Measurements from ENCODE around the gene CLCN6. TPM values are rescaled to one million over a fixed set of nuclear protein-coding genes. Genes with fewer than 3 reads are reported as not detected.

CLCN6 gene
- total and polyA plus RNA-seq, 4 donors, result 16.5 to 49.3 (median 27.0) TPM

- no peak overlapping the region for H3K4me3 ChIP-seq (ENCODE audit: low read depth, low read length)
- H3K4me1 ChIP-seq (ENCODE audit: control insufficient read depth, insufficient read depth, low read length), result peaks cover 40% of the 10 kb centered on the region
- peak overlapping the region; percentile 17 for H3K27ac ChIP-seq (ENCODE audit: low read depth, low read length)
- no peaks in the 10 kb centered on the region for H3K36me3 ChIP-seq (ENCODE audit: control insufficient read depth, insufficient read depth, low read length)
- H3K9me3 ChIP-seq (ENCODE audit: control insufficient read depth, insufficient read depth, low read length), result no peaks in the 10 kb centered on the region
- 90% methylated on average over 10 of the region's 18 CpGs for WGBS (ENCODE audit: insufficient coverage)
- no peaks in the 10 kb centered on the region for H3K27me3 ChIP-seq (ENCODE audit: control insufficient read depth, insufficient read depth, low read length)
- no peak for DNase-seq (ENCODE audit: low read depth in 4 of 6, low spot score in 6 of 6)
Observed at GRCh38 chr1:11881749-11882441, 75.9 kb downstream of the CLCN6 start.

DNA sequence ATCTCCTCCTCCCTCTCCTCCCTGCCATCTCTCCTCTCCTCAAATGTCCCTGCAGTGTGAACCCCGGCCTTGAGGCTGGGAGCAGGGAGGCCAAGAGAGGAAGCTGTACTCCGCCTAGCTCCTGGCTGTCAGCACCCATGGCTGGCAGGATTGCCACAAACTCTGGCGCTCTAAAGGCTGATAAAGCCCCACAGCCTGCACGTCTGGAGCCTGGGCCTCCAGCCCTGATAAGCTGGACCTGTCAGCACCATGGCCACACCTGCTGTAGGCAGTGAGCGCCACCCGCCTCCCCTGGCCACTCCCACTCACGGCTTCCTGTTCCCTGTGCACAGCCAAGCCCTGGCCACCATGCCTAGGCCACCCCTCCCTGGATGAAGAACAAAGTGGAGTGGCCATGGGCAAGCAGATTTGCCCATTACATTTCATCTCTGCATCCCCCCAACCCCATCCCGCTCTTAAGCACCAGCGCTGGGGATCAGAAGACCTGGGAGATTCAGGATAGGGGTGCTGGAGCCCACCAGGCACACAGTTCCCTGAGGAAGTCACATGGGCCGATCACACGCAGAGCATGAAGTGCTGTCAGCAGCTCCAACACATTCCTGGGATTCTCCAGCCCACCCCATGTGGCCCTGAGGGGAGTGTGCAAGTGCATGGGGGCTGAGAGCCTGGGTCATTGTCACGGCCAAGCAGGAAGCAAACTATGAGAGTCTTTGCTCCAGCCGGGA, 77.0 kb downstream of the CLCN6 start:
- Histone ChIP-seq H3K36me3 (ENCODE audit: control insufficient read depth, insufficient read depth, low read length) (no peaks in the 10 kb centered on the region), H3K9me3 (ENCODE audit: control insufficient read depth, insufficient read depth, low read length) (no peaks in the 10 kb centered on the region), H3K27me3 (ENCODE audit: control insufficient read depth, insufficient read depth, low read length) (no peaks in the 10 kb centered on the region), H3K4me1 (ENCODE audit: control insufficient read depth, insufficient read depth, low read length) (peaks cover 40% of the 10 kb centered on the region), H3K4me3 (ENCODE audit: low read depth, low read length) (no peak overlapping the region), H3K27ac (ENCODE audit: low read depth, low read length) (no peak overlapping the region)
- DNase-seq (ENCODE audit: low read depth in 4 of 6, low spot score in 6 of 6), result no peak
- 65% methylated on average over 12 of the region's 13 CpGs for WGBS (ENCODE audit: insufficient coverage)

- no peak overlapping the region for H3K27ac ChIP-seq (ENCODE audit: low read depth, low read length)
- H3K9me3 ChIP-seq (ENCODE audit: control insufficient read depth, insufficient read depth, low read length), result no peaks in the 10 kb centered on the region
- WGBS (ENCODE audit: insufficient coverage), result 65% methylated on average over 6 of the region's 6 CpGs
- peaks cover 18% of the 10 kb centered on the region for H3K4me1 ChIP-seq (ENCODE audit: control insufficient read depth, insufficient read depth, low read length)
- no peaks in the 10 kb centered on the region for H3K27me3 ChIP-seq (ENCODE audit: control insufficient read depth, insufficient read depth, low read length)
- no peak overlapping the region for H3K4me3 ChIP-seq (ENCODE audit: low read depth, low read length)
- no peak for DNase-seq (ENCODE audit: low read depth in 4 of 6, low spot score in 6 of 6)
- H3K36me3 ChIP-seq (ENCODE audit: control insufficient read depth, insufficient read depth, low read length), result no peaks in the 10 kb centered on the region
Observed at GRCh38 chr1:11885916-11886315, 79.9 kb downstream of the CLCN6 start.

DNA sequence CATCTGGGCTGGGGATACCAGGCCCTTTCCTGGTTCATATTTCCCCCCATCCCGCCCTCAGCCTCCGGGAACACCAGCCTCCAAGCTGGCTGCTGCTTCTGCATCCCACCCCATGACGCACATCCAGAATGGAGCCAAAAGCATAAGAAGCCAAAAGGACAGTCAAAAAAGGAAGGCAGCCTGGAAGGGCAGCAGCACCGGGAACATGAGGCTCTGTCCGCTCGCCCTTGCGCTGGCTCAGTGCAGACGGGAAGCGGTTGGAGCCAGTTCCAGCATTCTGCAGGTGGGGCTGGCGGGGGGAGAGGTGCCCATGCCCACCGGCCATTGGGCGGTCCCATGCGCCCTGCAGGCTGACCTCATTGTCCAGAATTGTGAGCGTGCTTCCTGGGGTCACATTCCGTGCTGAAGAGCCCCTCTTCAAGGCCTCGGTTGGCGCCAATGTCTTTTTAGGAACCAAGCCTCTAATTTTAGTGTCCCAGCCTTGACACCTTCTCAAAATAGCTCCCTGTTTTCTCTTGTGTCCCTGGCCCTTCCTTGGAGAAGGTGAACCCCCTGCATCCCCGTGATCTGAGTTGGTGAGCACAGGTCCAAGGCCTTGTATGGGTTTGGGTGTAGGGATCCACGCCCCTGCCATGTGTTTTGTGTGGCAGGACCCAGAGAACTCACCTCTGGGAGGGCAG, 81.1 kb downstream of the CLCN6 start:
- H3K4me1 ChIP-seq (ENCODE audit: control insufficient read depth, insufficient read depth, low read length), result peaks cover 6% of the 10 kb centered on the region
- H3K36me3 ChIP-seq (ENCODE audit: control insufficient read depth, insufficient read depth, low read length), result no peaks in the 10 kb centered on the region
- no peak overlapping the region for H3K4me3 ChIP-seq (ENCODE audit: low read depth, low read length)
- H3K27me3 ChIP-seq (ENCODE audit: control insufficient read depth, insufficient read depth, low read length), result no peaks in the 10 kb centered on the region
- no peak for DNase-seq (ENCODE audit: low read depth in 4 of 6, low spot score in 6 of 6)
- H3K27ac ChIP-seq (ENCODE audit: low read depth, low read length), result no peak overlapping the region
- WGBS (ENCODE audit: insufficient coverage), result 85% methylated on average over 18 of the region's 19 CpGs
- no peaks in the 10 kb centered on the region for H3K9me3 ChIP-seq (ENCODE audit: control insufficient read depth, insufficient read depth, low read length)

GRCh38 chr1:11887666-11888007, 81.6 kb downstream of the CLCN6 start:
- Histone ChIP-seq H3K27me3 (ENCODE audit: control insufficient read depth, insufficient read depth, low read length) (no peaks in the 10 kb centered on the region), H3K4me3 (ENCODE audit: low read depth, low read length) (no peak overlapping the region), H3K9me3 (ENCODE audit: control insufficient read depth, insufficient read depth, low read length) (no peaks in the 10 kb centered on the region), H3K36me3 (ENCODE audit: control insufficient read depth, insufficient read depth, low read length) (no peaks in the 10 kb centered on the region), H3K27ac (ENCODE audit: low read depth, low read length) (no peak overlapping the region), H3K4me1 (ENCODE audit: control insufficient read depth, insufficient read depth, low read length) (peaks cover 5% of the 10 kb centered on the region)
- no peak for DNase-seq (ENCODE audit: low read depth in 4 of 6, low spot score in 6 of 6)
- 83% methylated on average over 7 of the region's 7 CpGs for WGBS (ENCODE audit: insufficient coverage)

DNA sequence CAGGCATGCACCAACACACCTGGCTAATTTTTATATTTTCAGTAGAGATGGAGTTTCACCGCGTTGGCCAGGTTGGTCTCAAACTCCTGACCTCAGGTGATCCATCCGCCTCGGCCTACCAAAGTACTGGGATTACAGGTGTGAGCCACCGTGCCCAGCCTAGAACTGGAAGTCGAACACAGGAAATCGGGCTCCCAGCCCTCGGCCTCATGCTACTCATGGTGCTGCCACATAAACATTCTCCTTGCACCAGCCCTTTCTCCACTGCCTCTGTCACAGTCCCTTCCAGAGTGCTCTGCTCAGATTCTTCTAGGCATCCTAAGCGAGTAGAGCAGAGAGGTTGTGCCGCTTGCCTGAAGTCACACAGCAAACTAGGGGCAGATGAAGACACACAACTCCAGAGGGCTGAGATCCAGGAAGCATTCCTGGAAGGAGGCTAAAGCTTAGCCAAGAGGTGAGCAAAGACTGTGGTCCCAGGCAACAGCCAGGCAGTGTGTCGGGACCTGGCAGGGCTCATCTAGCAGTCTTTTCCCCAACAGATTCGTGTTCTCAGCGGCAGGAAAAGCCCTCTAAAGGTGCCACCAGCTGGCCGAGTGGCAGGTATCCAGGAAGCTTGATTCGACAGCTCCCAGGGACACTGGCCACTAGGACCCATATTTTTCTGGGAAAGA, 82.3 kb downstream of the CLCN6 start:
- Histone ChIP-seq H3K4me1 (ENCODE audit: control insufficient read depth, insufficient read depth, low read length) (no peaks in the 10 kb centered on the region), H3K36me3 (ENCODE audit: control insufficient read depth, insufficient read depth, low read length) (no peaks in the 10 kb centered on the region), H3K27ac (ENCODE audit: low read depth, low read length) (no peak overlapping the region), H3K9me3 (ENCODE audit: control insufficient read depth, insufficient read depth, low read length) (no peaks in the 10 kb centered on the region), H3K4me3 (ENCODE audit: low read depth, low read length) (no peak overlapping the region), H3K27me3 (ENCODE audit: control insufficient read depth, insufficient read depth, low read length) (no peaks in the 10 kb centered on the region)
- no peak for DNase-seq (ENCODE audit: low read depth in 4 of 6, low spot score in 6 of 6)
- 87% methylated on average over 15 of the region's 15 CpGs for WGBS (ENCODE audit: insufficient coverage)

- Histone ChIP-seq H3K9me3 (ENCODE audit: control insufficient read depth, insufficient read depth, low read length) (no peaks in the 10 kb centered on the region), H3K36me3 (ENCODE audit: control insufficient read depth, insufficient read depth, low read length) (no peaks in the 10 kb centered on the region), H3K4me3 (ENCODE audit: low read depth, low read length) (no peak overlapping the region), H3K27me3 (ENCODE audit: control insufficient read depth, insufficient read depth, low read length) (no peaks in the 10 kb centered on the region), H3K4me1 (ENCODE audit: control insufficient read depth, insufficient read depth, low read length) (no peaks in the 10 kb centered on the region), H3K27ac (ENCODE audit: low read depth, low read length) (no peak overlapping the region)
- WGBS (ENCODE audit: insufficient coverage), result 30% methylated on average over 2 of the region's 3 CpGs
- no peak for DNase-seq (ENCODE audit: low read depth in 4 of 6, low spot score in 6 of 6)
Observed at GRCh38 chr1:11888877-11889208, 82.9 kb downstream of the CLCN6 start.

- DNase-seq (ENCODE audit: low read depth in 4 of 6, low spot score in 6 of 6), result no peak
- H3K27me3 ChIP-seq (ENCODE audit: control insufficient read depth, insufficient read depth, low read length), result peaks cover 3% of the 10 kb centered on the region
- no peaks in the 10 kb centered on the region for H3K36me3 ChIP-seq (ENCODE audit: control insufficient read depth, insufficient read depth, low read length)
- no peak overlapping the region for H3K4me3 ChIP-seq (ENCODE audit: low read depth, low read length)
- H3K27ac ChIP-seq (ENCODE audit: low read depth, low read length), result no peak overlapping the region
- 100% methylated on average over 3 of the region's 6 CpGs for WGBS (ENCODE audit: insufficient coverage)
- no peaks in the 10 kb centered on the region for H3K9me3 ChIP-seq (ENCODE audit: control insufficient read depth, insufficient read depth, low read length)
- H3K4me1 ChIP-seq (ENCODE audit: control insufficient read depth, insufficient read depth, low read length), result no peaks in the 10 kb centered on the region
Observed at GRCh38 chr1:11891433-11892186, 85.6 kb downstream of the CLCN6 start.

All from spinal cord (tissue), 10 donors.